Lower lobe of right lung (tissue), 2 donors: ENCODE measurements around the gene CDS1. TPM values are rescaled to one million over a fixed set of nuclear protein-coding genes. Genes with fewer than 3 reads are reported as not detected.

Experiments used
- ATAC-seq, 2 donors: fragments of 200-7000 bp; cut with Tn5 transposase; one replicate each; pipeline ENCODE4 v1.9.1; 2020 to 2022; ENCODE audit warnings: mild to moderate bottlenecking in 2 of 2, moderate library complexity in 2 of 2
- DNase-seq: peaks from one replicate; pipeline ENCODE4 v3.0.0-alpha.2; 2020
- H3K27ac ChIP-seq: fragments of 200-600 bp; one replicate; pipeline ENCODE4 v1.8.0; 2022
- H3K27me3 ChIP-seq: fragments of 200-600 bp; one replicate; pipeline ENCODE4 v1.8.0; 2022; ENCODE audit warnings: low read depth
- H3K36me3 ChIP-seq: fragments of 200-600 bp; one replicate; pipeline ENCODE4 v1.8.0; 2022; ENCODE audit warnings: mild to moderate bottlenecking
- H3K4me1 ChIP-seq: fragments of 200-600 bp; one replicate; pipeline ENCODE4 v1.8.0; 2022
- H3K4me3 ChIP-seq: fragments of 200-600 bp; one replicate; pipeline ENCODE4 v1.8.0; 2022; ENCODE audit warnings: mild to moderate bottlenecking
- H3K9me3 ChIP-seq: fragments of 200-600 bp; one replicate; pipeline ENCODE4 v1.8.0; 2022
- CTCF ChIP-seq: fragments of 200-600 bp; IDR thresholded peaks from one replicate; pipeline ENCODE4 v1.8.0; 2022; ENCODE audit warnings: antibody characterized with exemption, mild to moderate bottlenecking
- intact Hi-C: fragments of 100-400 bp; cut with DNase I; formaldehyde crosslinking; loops from one replicate; pipeline ENCODE4 v1.11.0; 2022
- total RNA-seq: library from RNA; stranded (reverse); fragmentation: NEBNext Ultra II Directional; extraction: Animal tissue kit (Norgen Biotek cat#: 25700); gene quantifications from one replicate; pipeline ENCODE4 v1.2.1, GENCODE V29; 2021
- donor health status: DM: no; HTN: yes; CAD: no; lungs with severe emphysema.

The CDS1 gene
- total RNA-seq, 1 donor from 2014 or later = 24.4 TPM

- intact Hi-C loops = no loop called here
- Histone ChIP-seq H3K9me3 (no peaks in the 10 kb centered on the region), H3K4me1 (no peaks in the 10 kb centered on the region), H3K36me3 (peaks cover 93% of the 10 kb centered on the region), H3K27ac (no peak overlapping the region), H3K4me3 (no peak overlapping the region), H3K27me3 (no peaks in the 10 kb centered on the region)
- ATAC-seq (no peak), DNase-seq (no peak)
- TF ChIP-seq CTCF = no peak
Observed at GRCh38 chr4:84699001-84699671, 116.2 kb downstream of the CDS1 start.

Other genes starting within 250 kb of the CDS1 start
- gene NKX6-1, start 83.8 kb upstream of the CDS1 start, total RNA-seq = not detected